ENCODE results near the gene URB2.
A peak's percentile ranks its signal among the peaks of the same experiment; 100 is the strongest.

Gene URB2

GRCh38 chr1:229623838-229624237 lies 2.2 kb upstream of the URB2 start:
- peak overlapping the region; percentile 97 for H3K4me3 ChIP-seq

DNA sequence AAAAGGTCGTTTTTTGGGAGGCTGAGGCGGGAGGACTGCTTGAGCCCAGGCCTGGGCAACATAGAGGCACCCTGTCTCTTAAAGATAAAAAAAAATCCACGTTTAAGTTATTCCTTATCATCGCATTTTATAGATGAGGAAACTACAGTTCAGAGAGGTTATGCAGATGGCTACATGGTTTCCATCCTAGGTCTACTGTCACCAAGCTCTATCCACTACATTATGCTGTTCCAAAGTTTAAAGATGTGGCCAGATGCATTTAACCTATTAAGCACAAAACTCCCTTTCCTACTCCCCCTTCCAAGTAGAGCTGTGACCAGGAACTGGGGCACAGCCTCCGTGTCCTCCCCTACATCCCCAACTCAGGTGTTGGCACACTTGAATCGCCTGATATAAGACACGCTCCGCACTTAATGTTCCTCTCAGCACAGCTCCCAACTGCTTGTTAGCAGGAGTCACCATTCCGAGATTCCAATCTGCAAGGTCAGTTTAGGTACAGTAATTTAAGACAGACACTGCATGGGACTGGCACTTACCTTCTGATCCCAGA lies 1.5 kb upstream of the URB2 start:
- TF ChIP-seq, protein P1, sequence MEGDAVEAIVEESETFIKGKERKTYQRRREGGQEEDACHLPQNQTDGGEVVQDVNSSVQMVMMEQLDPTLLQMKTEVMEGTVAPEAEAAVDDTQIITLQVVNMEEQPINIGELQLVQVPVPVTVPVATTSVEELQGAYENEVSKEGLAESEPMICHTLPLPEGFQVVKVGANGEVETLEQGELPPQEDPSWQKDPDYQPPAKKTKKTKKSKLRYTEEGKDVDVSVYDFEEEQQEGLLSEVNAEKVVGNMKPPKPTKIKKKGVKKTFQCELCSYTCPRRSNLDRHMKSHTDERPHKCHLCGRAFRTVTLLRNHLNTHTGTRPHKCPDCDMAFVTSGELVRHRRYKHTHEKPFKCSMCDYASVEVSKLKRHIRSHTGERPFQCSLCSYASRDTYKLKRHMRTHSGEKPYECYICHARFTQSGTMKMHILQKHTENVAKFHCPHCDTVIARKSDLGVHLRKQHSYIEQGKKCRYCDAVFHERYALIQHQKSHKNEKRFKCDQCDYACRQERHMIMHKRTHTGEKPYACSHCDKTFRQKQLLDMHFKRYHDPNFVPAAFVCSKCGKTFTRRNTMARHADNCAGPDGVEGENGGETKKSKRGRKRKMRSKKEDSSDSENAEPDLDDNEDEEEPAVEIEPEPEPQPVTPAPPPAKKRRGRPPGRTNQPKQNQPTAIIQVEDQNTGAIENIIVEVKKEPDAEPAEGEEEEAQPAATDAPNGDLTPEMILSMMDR (IDR thresholded peaks at IDR 0.05), result no peak
- Histone ChIP-seq H3K27ac (peak overlapping the region; percentile 74 to 99), H3K4me3 (peak overlapping the region; percentile 97)
- DNase-seq (ENCODE audit: low spot score), result no peak

More at GRCh38 chr1:229623838-229624237, 2.2 kb upstream of the URB2 start:
- peak overlapping the region in 1 of 2 donors; percentile 36 for H3K27ac ChIP-seq
- DNase-seq (ENCODE audit: low spot score), result no peak
- TF ChIP-seq, protein P1 (IDR thresholded peaks at IDR 0.05), result no peak

GRCh38 chr1:229625071-229625914 lies 754 bp upstream of the URB2 start:
- DNase-seq (ENCODE audit: low spot score), result no peak
- Histone ChIP-seq H3K27ac (peak overlapping the region; percentile 80 to 99), H3K4me3 (peak overlapping the region; percentile 97)
- TF ChIP-seq, protein P1 (IDR thresholded peaks at IDR 0.05), result no peak

- no peak for DNase-seq (ENCODE audit: low spot score)
- H3K27ac ChIP-seq, result no peak overlapping the region
- peak overlapping the region; percentile 97 for H3K4me3 ChIP-seq
- TF ChIP-seq, protein P1 (IDR thresholded peaks at IDR 0.05), result no peak
These were observed 956 bp downstream of the URB2 start for GRCh38 chr1:229627003-229627402.

- no peak for DNase-seq (ENCODE audit: low spot score)
- Histone ChIP-seq H3K27ac (no peak overlapping the region), H3K4me3 (no peak overlapping the region)
- TF ChIP-seq, protein P1 (IDR thresholded peaks at IDR 0.05), result no peak
These were observed 3.2 kb downstream of the URB2 start for GRCh38 chr1:229629261-229629660.

DNA sequence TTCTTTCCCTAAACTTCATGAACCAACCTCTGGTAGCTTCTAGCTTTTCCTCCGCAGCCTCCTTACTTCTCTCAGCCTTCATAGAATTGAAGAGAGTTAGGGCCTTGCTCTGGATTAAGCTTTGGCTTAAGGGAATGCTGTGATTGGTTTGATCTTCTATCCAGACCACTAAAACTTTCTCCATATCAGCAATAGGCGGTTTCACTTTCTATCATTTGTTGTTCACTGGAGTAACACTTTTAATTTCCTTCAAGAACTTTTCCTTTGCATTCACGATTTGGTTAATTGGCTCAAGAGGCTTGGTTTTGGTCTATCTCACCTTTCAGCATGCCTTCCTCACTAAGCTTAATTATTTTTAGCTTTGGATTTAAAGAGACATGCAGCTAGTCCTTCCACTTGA lies 5.1 kb downstream of the URB2 start:
- Histone ChIP-seq H3K27ac (no peak overlapping the region), H3K4me3 (no peak overlapping the region)
- DNase-seq (ENCODE audit: low spot score), result no peak
- TF ChIP-seq, protein P1 (IDR thresholded peaks at IDR 0.05), result no peak

GRCh38 chr1:229631966-229632365 lies 5.9 kb downstream of the URB2 start:
- no peak overlapping the region for H3K4me3 ChIP-seq
- no peak overlapping the region for H3K27ac ChIP-seq
- no peak for DNase-seq (ENCODE audit: low spot score)
- TF ChIP-seq, protein P1 (IDR thresholded peaks at IDR 0.05), result no peak

Data from coronary artery (tissue), 2 donors.